Measurements from ENCODE around the gene CHRNA1. TPM values are rescaled to one million over a fixed set of nuclear protein-coding genes. Genes with fewer than 3 reads are reported as not detected.

CHRNA1 gene
- 0.23 and 1.5 TPM in 2 replicates for total RNA-seq

DNA sequence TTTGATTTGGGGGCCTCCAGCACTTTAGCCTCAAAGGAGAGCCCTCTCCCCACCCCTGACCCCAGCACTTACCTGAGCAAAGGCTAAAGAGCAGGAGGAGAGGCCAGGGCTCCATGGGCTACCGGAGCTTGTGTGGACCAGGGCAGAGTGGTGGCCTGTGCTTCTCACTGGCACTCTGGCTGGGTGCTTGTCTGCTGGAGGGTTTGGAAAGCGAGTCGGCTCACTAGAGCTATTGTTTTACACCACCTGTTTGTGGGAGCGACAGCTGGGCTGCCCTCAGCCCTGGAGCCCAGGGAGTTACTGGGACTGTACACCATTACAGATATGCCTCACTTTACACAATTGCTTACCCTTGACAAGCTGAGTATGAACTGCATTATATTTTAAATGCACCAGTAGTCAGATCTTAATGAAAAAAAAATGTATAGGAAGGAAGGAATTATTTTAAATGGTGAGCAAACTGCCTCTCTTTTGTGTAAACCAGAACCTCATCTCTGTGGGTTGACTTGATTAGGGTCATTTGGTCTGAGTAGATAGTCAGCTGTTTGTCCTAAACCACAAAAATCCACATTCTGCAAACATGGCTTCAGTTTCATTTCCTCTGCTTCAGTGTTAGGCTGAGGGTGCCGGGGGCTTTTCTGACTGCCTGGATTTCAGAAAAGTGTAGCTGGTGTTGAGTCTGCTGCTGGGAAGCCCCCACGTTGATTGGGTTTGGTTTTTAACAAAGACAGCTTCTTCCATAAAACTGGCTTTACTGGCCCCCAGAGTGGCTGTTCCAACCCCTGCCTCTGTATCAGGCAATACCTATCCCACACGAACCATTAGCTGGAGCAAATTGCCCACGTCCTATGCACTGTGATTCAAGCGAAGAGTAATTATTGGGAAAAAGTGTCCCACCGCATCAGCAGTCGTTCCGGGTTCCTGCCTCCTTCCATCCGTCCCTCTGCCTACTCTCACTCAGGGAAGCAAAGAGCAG is at the start of gene CHRNA1:
Gene CHRNA1, minus strand, starts transcription at position 193 of the 976 bp plus-strand sequence. Its CDS starts 78 bp downstream, at position 115.

Other genes with a start within 250 kb of the CHRNA1 start
- 8.9 and 16.2 TPM in 2 replicates for gene WIPF1, start 166.7 kb downstream of the CHRNA1 start, total RNA-seq
- 36.2 and 53.1 TPM in 2 replicates for gene CHN1, start 240.9 kb upstream of the CHRNA1 start, total RNA-seq

All from smooth muscle cell of the umbilical artery (primary cell).